OCI-LY7 (cell line): ENCODE results near the gene TMC2. TPM values are rescaled to one million over a fixed set of nuclear protein-coding genes. Genes with fewer than 3 reads are reported as not detected.

Experiments
- BruUV-seq: library from RNA; stranded (reverse); fragments of 400-500 nt; replicated peaks from 2 replicates; lab custom pipeline; 2021; lab: Mats Ljungman, UMichigan
- CTCF ChIA-PET: fragments of 300-600 bp; sonication (Branson Sonifier 250); formaldehyde crosslinking; loops from one replicate; lab custom pipeline; 2022; ENCODE audit warnings: antibody characterized with exemption; ENCODE audit not compliant: unreplicated experiment; lab: Charles Lee
- POLR2A ChIA-PET: fragments of 300-600 bp; sonication (Branson Sonifier 250); formaldehyde crosslinking; loops from one replicate; lab custom pipeline; 2022; ENCODE audit warnings: antibody characterized with exemption; lab: Charles Lee
- DNase-seq: peaks from one replicate; pipeline ENCODE4 v3.0.0-alpha.2; 2015; ENCODE audit warnings: low spot score
- H2AFZ ChIP-seq: fragments of 200-600 bp; sonication (generic), shearing (Covaris generic); 2 replicates; pipeline ENCODE4 v1.6.1; 2014; ENCODE audit warnings: mild to moderate bottlenecking, antibody characterized with exemption, low read length, moderate library complexity
- H3K27ac ChIP-seq: fragments of 200-600 bp; sonication (generic); 2 replicates; pipeline ENCODE4 v1.5.1; 2014; ENCODE audit warnings: mixed run types, low read depth, mild to moderate bottlenecking, moderate library complexity, low read length, inconsistent platforms; ENCODE audit not compliant: poor library complexity, severe bottlenecking
- H3K36me3 ChIP-seq: fragments of 200-600 bp; sonication (generic); 2 replicates; pipeline ENCODE4 v1.6.1; 2014; ENCODE audit warnings: mild to moderate bottlenecking, antibody characterized with exemption, low read length, moderate library complexity, mixed read lengths; ENCODE audit not compliant: insufficient read depth
- H3K4me1 ChIP-seq: fragments of 200-600 bp; sonication (generic); 2 replicates; pipeline ENCODE4 v1.5.1; 2014; ENCODE audit warnings: mild to moderate bottlenecking, low read length; ENCODE audit not compliant: insufficient read depth, poor library complexity, severe bottlenecking
- H3K4me2 ChIP-seq: fragments of 200-600 bp; sonication (generic); 2 replicates; pipeline ENCODE4 v1.6.1; 2014; ENCODE audit warnings: mild to moderate bottlenecking, low read length
- H3K4me3 ChIP-seq: fragments of 200-600 bp; sonication (generic); 2 replicates; pipeline ENCODE4 v1.5.1; 2014; ENCODE audit warnings: mild to moderate bottlenecking, low read depth, low read length; ENCODE audit not compliant: poor library complexity, severe bottlenecking
- H3K79me2 ChIP-seq: fragments of 200-600 bp; sonication (generic); 2 replicates; pipeline ENCODE4 v1.6.1; 2016; ENCODE audit warnings: low read depth, mild to moderate bottlenecking, low read length, moderate library complexity, mixed read lengths; ENCODE audit not compliant: insufficient read depth
- H3K9me2 ChIP-seq: fragments of 200-600 bp; sonication (generic); 2 replicates; pipeline ENCODE4 v1.6.1; 2016; ENCODE audit warnings: mild to moderate bottlenecking, low read length, mixed read lengths; ENCODE audit not compliant: insufficient read depth
- H3K9me3 ChIP-seq: fragments of 200-600 bp; sonication (generic); 2 replicates; pipeline ENCODE4 v1.6.1; 2014; ENCODE audit warnings: mild to moderate bottlenecking, mixed run types, low read length, mixed read lengths
- H4K20me1 ChIP-seq: fragments of 200-600 bp; sonication (generic); 2 replicates; pipeline ENCODE4 v1.6.1; 2014; ENCODE audit warnings: mild to moderate bottlenecking, antibody characterized with exemption, low read length, moderate library complexity, mixed read lengths; ENCODE audit not compliant: insufficient read depth
- EZH2phosphoT487 ChIP-seq: fragments of 200-600 bp; sonication (generic); IDR thresholded peaks from 2 replicates; pipeline ENCODE4 v1.6.1; 2018; ENCODE audit warnings: low read depth, borderline replicate concordance, mild to moderate bottlenecking, mixed run types, antibody characterized with exemption, low read length, moderate library complexity, mixed read lengths
- intact Hi-C: fragments of 100-400 bp; cut with micrococcal nuclease; formaldehyde crosslinking; loops from one replicate; pipeline ENCODE4 v1.10.0; 2022; ENCODE audit not compliant: unreplicated experiment
- total RNA-seq, 2 experiments: library from RNA; depleted of rRNA in 1 of 2; stranded (reverse); fragments of >200 nt in 1 of 2; shearing (Covaris generic) in 1 of 2; gene quantifications; 2 replicates each; pipeline ENCODE4 v1.2.3, GENCODE V29; 2014 to 2022
- TF ChIP-seq, protein P1 (sequence below): fragments of 200-600 bp; sonication (generic); conservative IDR thresholded peaks from 2 replicates; pipeline ENCODE4 v1.5.1; 2014; ENCODE audit warnings: mild to moderate bottlenecking, antibody characterized with exemption, low read length, moderate library complexity, mixed read lengths

TMC2 gene
- total RNA-seq, 2 experiments from 2014 or later, result not detected

DNA sequence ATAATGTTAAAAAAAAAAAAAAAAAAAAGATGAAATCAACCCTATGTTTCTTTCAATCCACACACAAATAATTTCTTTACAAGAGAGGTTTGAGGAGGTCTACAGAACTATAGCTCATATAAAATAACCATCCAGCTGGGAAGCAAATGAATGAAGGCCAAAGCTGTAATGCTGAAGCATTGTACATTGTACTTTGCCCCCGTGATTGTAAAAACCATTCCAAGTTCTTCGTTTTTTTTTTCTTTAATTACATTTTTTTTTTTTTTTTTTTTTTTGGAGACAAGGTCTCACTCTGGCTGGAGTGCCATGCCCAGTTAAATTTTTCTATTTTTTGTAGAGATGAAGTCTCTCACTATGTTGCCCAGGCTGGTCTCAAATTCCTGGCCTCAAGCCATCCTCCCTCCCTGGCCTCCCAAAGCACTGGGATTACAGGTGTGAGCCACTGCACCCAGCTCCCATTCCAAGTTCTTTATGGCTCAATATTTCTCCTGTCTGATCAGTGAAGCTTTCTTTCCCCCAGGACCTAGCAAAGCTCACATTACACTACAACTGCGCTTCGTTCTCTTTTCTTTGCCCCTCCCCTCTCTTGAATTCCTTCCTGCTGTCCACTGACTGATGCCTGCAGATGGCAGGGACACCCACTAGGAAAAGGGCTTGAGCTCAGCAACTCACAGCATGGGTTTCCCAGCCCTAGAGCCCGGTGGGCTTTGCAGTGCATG is 63.1 kb downstream of the TMC2 start:
- CTCF ChIA-PET, result no interaction called here
- Histone ChIP-seq H3K27ac (no peak overlapping the region), H3K4me1 (no peaks in the 10 kb centered on the region), H2AFZ (no peak overlapping the region), H3K4me3 (no peak overlapping the region), H4K20me1 (no peaks in the 10 kb centered on the region), H3K4me2 (no peak overlapping the region), H3K9me3 (no peaks in the 10 kb centered on the region), H3K36me3 (no peaks in the 10 kb centered on the region), H3K9me2 (no peaks in the 10 kb centered on the region), H3K79me2 (no peaks in the 10 kb centered on the region)
- TF ChIP-seq, protein P1, sequence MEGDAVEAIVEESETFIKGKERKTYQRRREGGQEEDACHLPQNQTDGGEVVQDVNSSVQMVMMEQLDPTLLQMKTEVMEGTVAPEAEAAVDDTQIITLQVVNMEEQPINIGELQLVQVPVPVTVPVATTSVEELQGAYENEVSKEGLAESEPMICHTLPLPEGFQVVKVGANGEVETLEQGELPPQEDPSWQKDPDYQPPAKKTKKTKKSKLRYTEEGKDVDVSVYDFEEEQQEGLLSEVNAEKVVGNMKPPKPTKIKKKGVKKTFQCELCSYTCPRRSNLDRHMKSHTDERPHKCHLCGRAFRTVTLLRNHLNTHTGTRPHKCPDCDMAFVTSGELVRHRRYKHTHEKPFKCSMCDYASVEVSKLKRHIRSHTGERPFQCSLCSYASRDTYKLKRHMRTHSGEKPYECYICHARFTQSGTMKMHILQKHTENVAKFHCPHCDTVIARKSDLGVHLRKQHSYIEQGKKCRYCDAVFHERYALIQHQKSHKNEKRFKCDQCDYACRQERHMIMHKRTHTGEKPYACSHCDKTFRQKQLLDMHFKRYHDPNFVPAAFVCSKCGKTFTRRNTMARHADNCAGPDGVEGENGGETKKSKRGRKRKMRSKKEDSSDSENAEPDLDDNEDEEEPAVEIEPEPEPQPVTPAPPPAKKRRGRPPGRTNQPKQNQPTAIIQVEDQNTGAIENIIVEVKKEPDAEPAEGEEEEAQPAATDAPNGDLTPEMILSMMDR, result no peak
- TF ChIP-seq EZH2phosphoT487, result no peak
- POLR2A ChIA-PET, result interaction anchor here (0.5 to 0.7 kb wide), 3 partner anchors 39 to 78 kb away, joined by 3 to 6 read pairs (median 5); no protein-coding TSS in a partner anchor
- no peak for DNase-seq
- intact Hi-C loops, result no loop called here
- BruUV-seq, result no TSS peak

DNA sequence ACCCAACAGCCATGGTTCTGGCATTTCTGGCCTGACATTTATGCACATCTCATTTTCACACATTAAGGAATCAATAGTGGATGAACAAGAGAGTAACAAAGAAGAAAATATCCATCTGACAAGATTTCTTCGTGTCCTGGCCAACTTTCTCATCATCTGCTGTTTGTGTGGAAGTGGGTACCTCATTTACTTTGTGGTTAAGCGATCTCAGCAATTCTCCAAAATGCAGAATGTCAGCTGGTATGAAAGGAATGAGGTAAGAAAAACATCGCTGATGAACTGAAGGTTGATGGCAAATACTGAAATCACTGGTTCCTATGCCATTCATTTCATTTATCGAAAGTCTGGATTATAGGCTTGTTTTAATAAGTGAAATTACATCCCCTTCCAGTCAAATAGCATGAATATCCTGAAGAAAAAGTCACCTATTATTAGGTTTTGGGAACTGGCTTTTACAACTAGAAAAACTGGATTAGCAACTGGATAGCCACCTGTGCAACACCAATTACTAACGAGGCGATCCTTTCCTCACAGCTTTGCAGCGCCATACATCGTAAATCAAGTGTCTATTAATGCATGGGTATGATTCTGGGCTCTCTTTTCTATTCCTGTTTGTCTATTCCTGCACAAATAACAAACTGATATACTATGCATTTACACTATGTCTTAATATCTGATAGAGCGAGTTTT is 65.8 kb downstream of the TMC2 start:
- H3K4me3 ChIP-seq, result no peak overlapping the region
- H2AFZ ChIP-seq, result peak overlapping the region; percentile 27

More for the DNA sequence above, 65.8 kb downstream of the TMC2 start:
- no peaks in the 10 kb centered on the region for H3K9me2 ChIP-seq
- no TSS peak for BruUV-seq
- intact Hi-C loops, result no loop called here
- ChIA-PET CTCF (no interaction called here), POLR2A (interaction anchor here (0.6 kb wide), 1 partner anchor 1446 kb away, joined by 3 read pairs; no protein-coding TSS in a partner anchor)
- no peaks in the 10 kb centered on the region for H3K4me1 ChIP-seq
- no peaks in the 10 kb centered on the region for H3K79me2 ChIP-seq
- no peak overlapping the region for H3K4me2 ChIP-seq
- no peak for DNase-seq
- H4K20me1 ChIP-seq, result no peaks in the 10 kb centered on the region
- H3K36me3 ChIP-seq, result no peaks in the 10 kb centered on the region
- no peak overlapping the region for H3K27ac ChIP-seq
- 0 out of 2 replicates have a peak, but pooled peaks cover 3% of the 10 kb centered on the region for H3K9me3 ChIP-seq
- TF ChIP-seq EZH2phosphoT487, result no peak
- TF ChIP-seq, protein P1, result no peak
